ENCODE measurements around the gene LRRC73. TPM values are rescaled to one million over a fixed set of nuclear protein-coding genes. Genes with fewer than 3 reads are reported as not detected.

Gene LRRC73
- total and polyA plus RNA-seq, 2 of the 8 experiments (the other 6 are each of a cell fraction or from before 2014, with no cell fraction given): 0.24 to 0.26 TPM

GRCh38 chr6:43460032-43460431, 50.1 kb downstream of the LRRC73 start (continued):
- TF ChIP-seq NANOG (IDR thresholded peaks at IDR 0.05; ENCODE audit: insufficient read depth, low read depth, low read length, poor library complexity, severe bottlenecking) (no peak), CREB1 (IDR thresholded peaks at IDR 0.05) (no peak), ATF2 (IDR thresholded peaks at IDR 0.05; ENCODE audit: low read length) (no peak), EGR1 (IDR thresholded peaks at IDR 0.05; ENCODE audit: borderline replicate concordance, low read depth, low read length) (no peak), SIN3A (conservative IDR thresholded peaks at IDR 0.05 in 1 of 2, IDR thresholded peaks at IDR 0.05 in 1 of 2; ENCODE audit: low read depth in 1 of 2, low read length in 2 of 2) (no peak), POLR2AphosphoS5 (IDR thresholded peaks at IDR 0.05; ENCODE audit: low read depth, low read length) (no peak)
